HepG2 (cell line): ENCODE measurements around the gene LYZL1.

Experiments used
- BRCA1 ChIP-seq: sonication (generic); formaldehyde crosslinking; IDR thresholded peaks from 2 replicates; pipeline ENCODE4 v1.4.0; 2020; ENCODE audit warnings: missing genetic modification reagents
- CREB1 ChIP-seq, 2 experiments: fragments of 450-650 bp in 1 of 2; IDR thresholded peaks; 2 replicates each; pipeline ENCODE4 v1.6.1; 2016 to 2017; ENCODE audit warnings: control low read depth in 1 of 2, mild to moderate bottlenecking in 1 of 2, missing compliant biosample characterization in 1 of 2, missing genetic modification characterization in 1 of 2
- EED ChIP-seq: sonication (generic); formaldehyde crosslinking; IDR thresholded peaks from 2 replicates; pipeline ENCODE4 v1.5.0; 2020; ENCODE audit warnings: mild to moderate bottlenecking, missing genetic modification reagents
- NBN ChIP-seq: fragments of 450-650 bp; conservative IDR thresholded peaks from 2 replicates; pipeline ENCODE4 v1.6.1; 2017
- TOE1 ChIP-seq: sonication (generic); formaldehyde crosslinking; IDR thresholded peaks from 2 replicates; pipeline ENCODE4 v1.4.0; 2020; ENCODE audit warnings: mild to moderate bottlenecking, missing genetic modification reagents
- TF ChIP-seq, protein P1 (sequence below): sonication (generic); formaldehyde crosslinking; IDR thresholded peaks from 2 replicates; pipeline ENCODE4 v1.4.0; 2020; ENCODE audit warnings: missing genetic modification reagents
- TF ChIP-seq, protein P2 (sequence below): IDR thresholded peaks from 2 replicates; pipeline ENCODE4 v1.6.1; 2016; ENCODE audit warnings: missing compliant biosample characterization, missing genetic modification reagents, borderline replicate concordance
- TF ChIP-seq, protein P3 (sequence below): sonication (generic); formaldehyde crosslinking; IDR thresholded peaks from 2 replicates; pipeline ENCODE4 v1.5.1; 2020; ENCODE audit warnings: mild to moderate bottlenecking, missing genetic modification reagents, borderline replicate concordance
- TF ChIP-seq, protein P4 (sequence below): sonication (generic); formaldehyde crosslinking; IDR thresholded peaks from 2 replicates; pipeline ENCODE4 v1.4.0; 2020; ENCODE audit warnings: mild to moderate bottlenecking, missing genetic modification reagents

DNA sequence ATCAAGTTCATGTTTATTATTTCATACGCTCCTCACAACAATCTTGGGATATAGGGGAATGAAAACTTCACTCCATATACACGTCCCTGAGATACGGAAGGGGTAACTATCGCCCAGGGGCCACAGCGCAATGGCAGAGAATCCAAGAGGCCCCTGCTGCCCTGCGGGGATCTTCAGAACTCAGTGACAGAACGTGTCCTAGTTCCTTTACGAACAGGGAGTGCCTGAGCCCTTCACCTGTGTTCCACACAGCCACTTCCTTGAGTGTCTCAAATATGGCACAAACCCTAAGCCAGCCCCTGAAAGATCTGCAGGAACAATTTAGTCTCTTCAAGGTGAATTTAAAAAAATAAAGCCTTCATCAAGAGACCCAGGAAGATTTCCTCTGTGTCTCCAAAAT, 25.9 kb downstream of the LYZL1 start:
- TF ChIP-seq EED (CRISPR knock-in tag) (no peak), BRCA1 (CRISPR knock-in tag) (no peak), CREB1 (IDR thresholded peaks at IDR 0.05) (no peak), CREB1 (CRISPR knock-in tag; IDR thresholded peaks at IDR 0.05) (no peak), NBN (no peak), TOE1 (CRISPR knock-in tag) (no peak)
- TF ChIP-seq, protein P1, sequence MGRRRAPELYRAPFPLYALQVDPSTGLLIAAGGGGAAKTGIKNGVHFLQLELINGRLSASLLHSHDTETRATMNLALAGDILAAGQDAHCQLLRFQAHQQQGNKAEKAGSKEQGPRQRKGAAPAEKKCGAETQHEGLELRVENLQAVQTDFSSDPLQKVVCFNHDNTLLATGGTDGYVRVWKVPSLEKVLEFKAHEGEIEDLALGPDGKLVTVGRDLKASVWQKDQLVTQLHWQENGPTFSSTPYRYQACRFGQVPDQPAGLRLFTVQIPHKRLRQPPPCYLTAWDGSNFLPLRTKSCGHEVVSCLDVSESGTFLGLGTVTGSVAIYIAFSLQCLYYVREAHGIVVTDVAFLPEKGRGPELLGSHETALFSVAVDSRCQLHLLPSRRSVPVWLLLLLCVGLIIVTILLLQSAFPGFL (CRISPR knock-in tag) = no peak
- TF ChIP-seq, protein P2, sequence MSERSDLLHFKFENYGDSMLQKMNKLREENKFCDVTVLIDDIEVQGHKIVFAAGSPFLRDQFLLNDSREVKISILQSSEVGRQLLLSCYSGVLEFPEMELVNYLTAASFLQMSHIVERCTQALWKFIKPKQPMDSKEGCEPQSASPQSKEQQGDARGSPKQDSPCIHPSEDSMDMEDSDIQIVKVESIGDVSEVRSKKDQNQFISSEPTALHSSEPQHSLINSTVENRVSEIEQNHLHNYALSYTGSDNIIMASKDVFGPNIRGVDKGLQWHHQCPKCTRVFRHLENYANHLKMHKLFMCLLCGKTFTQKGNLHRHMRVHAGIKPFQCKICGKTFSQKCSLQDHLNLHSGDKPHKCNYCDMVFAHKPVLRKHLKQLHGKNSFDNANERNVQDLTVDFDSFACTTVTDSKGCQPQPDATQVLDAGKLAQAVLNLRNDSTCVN = no peak
- TF ChIP-seq, protein P3, sequence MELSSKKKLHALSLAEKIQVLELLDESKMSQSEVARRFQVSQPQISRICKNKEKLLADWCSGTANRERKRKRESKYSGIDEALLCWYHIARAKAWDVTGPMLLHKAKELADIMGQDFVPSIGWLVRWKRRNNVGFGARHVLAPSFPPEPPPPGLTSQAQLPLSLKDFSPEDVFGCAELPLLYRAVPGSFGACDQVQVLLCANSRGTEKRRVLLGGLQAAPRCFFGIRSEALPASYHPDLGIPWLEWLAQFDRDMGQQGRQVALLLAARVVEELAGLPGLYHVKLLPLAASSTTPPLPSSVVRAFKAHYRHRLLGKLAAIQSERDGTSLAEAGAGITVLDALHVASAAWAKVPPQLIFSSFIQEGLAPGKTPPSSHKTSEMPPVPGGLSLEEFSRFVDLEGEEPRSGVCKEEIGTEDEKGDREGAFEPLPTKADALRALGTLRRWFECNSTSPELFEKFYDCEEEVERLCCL (CRISPR knock-in tag) = no peak
- TF ChIP-seq, protein P4, sequence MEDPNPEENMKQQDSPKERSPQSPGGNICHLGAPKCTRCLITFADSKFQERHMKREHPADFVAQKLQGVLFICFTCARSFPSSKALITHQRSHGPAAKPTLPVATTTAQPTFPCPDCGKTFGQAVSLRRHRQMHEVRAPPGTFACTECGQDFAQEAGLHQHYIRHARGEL (CRISPR knock-in tag) = no peak
